Kidney glomerular epithelial cell (primary cell): ENCODE results near the gene BPIFB2.
"Not testable (repeated sequence)": the region's sequence is repeated elsewhere in the genome, so short reads cannot be mapped to it uniquely, and the experiment has no call there.

Source experiments
- DNase-seq: peaks from one replicate; lab custom pipeline; 2025; lab: John Stamatoyannopoulos, UW

Gene BPIFB2

GRCh38 chr20:32970973-32971300, 36.6 kb upstream of the BPIFB2 start:
- DNase-seq = no peak

- DNase-seq = no peak
Observed at GRCh38 chr20:32971703-32972161, 35.8 kb upstream of the BPIFB2 start.

- no peak for DNase-seq
Observed at GRCh38 chr20:32972181-32973076, 35.1 kb upstream of the BPIFB2 start.

GRCh38 chr20:32973077-32973717, 34.3 kb upstream of the BPIFB2 start:
- no peak for DNase-seq

GRCh38 chr20:32974204-32975064, 33.1 kb upstream of the BPIFB2 start:
- not testable (repeated sequence) for DNase-seq

GRCh38 chr20:32975121-32975520, 32.4 kb upstream of the BPIFB2 start:
- not testable (repeated sequence) for DNase-seq

- DNase-seq = no peak
Observed at GRCh38 chr20:32975698-32976674, 31.5 kb upstream of the BPIFB2 start.

- no peak for DNase-seq
Observed at GRCh38 chr20:32976746-32977145, 30.8 kb upstream of the BPIFB2 start.

GRCh38 chr20:32977281-32978008, 30.1 kb upstream of the BPIFB2 start:
- no peak for DNase-seq

GRCh38 chr20:32978009-32978335, 29.5 kb upstream of the BPIFB2 start:
- no peak for DNase-seq

- DNase-seq = no peak
Observed at GRCh38 chr20:32979201-32979998, 28.1 kb upstream of the BPIFB2 start.

- DNase-seq = no peak
Observed at GRCh38 chr20:32980131-32980941, 27.2 kb upstream of the BPIFB2 start.

GRCh38 chr20:32980990-32981389, 26.5 kb upstream of the BPIFB2 start:
- no peak for DNase-seq

GRCh38 chr20:32982617-32983458, 24.7 kb upstream of the BPIFB2 start:
- DNase-seq = peak; percentile 29

- DNase-seq = no peak
Observed at GRCh38 chr20:32983459-32984112, 23.9 kb upstream of the BPIFB2 start.

GRCh38 chr20:32984196-32984595, 23.3 kb upstream of the BPIFB2 start:
- no peak for DNase-seq

- DNase-seq = no peak
Observed at GRCh38 chr20:32984631-32985354, 22.7 kb upstream of the BPIFB2 start.
